Tibial artery (tissue), 4 donors: ENCODE data around the gene TMEM51.

Experiments used
- DNase-seq, 2 donors: peaks; one replicate each; pipeline ENCODE4 v3.0.0-alpha.2; 2019
- H3K27ac ChIP-seq, 2 donors: fragments of 200-600 bp; sonication (generic) in 1 of 2; 1 replicate in 1 of 2; 2 replicates in 1 of 2; pipeline ENCODE4 v1.5.1; 2018 to 2019; ENCODE audit warnings: mild to moderate bottlenecking in 1 of 2
- H3K27me3 ChIP-seq, 2 donors: fragments of 200-600 bp; sonication (generic) in 1 of 2; one replicate each; pipeline versions ENCODE4 v1.5.1 to v1.6.0; 2016 to 2019
- H3K36me3 ChIP-seq, 3 donors: fragments of 200-600 bp; sonication (generic) in 2 of 3; one replicate each; pipeline ENCODE4 v1.5.1; 2016 to 2019; ENCODE audit warnings: mild to moderate bottlenecking in 2 of 3
- H3K4me1 ChIP-seq, 4 donors: fragments of 200-600 bp; sonication (generic) in 2 of 4; 1 replicate in 3 of 4; 2 replicates in 1 of 4; pipeline ENCODE4 v1.5.1; 2016 to 2019
- H3K4me3 ChIP-seq, 2 donors: fragments of 200-600 bp; sonication (generic) in 1 of 2; 1 replicate in 1 of 2; 2 replicates in 1 of 2; pipeline ENCODE4 v1.5.1; 2018 to 2019; ENCODE audit warnings: mild to moderate bottlenecking in 2 of 2
- H3K9me3 ChIP-seq, 3 donors: fragments of 200-600 bp; sonication (generic) in 1 of 3; one replicate each; pipeline ENCODE4 v1.5.1; 2016 to 2019
- intact Hi-C: fragments of 100-400 bp; cut with DNase I; formaldehyde crosslinking; loops from one replicate; pipeline ENCODE4 v1.15.0; 2023; ENCODE audit warnings: low total_unique reads
- TF ChIP-seq, protein P1 (sequence below), 2 experiments: fragments of 200-600 bp in 1 of 2; fragments of 450-650 bp in 1 of 2; IDR thresholded peaks; one replicate each; pipeline ENCODE4 v1.5.1; 2017 to 2019; ENCODE audit warnings: antibody characterized with exemption in 2 of 2, mild to moderate bottlenecking in 1 of 2, moderate library complexity in 1 of 2

The TMEM51 gene

DNA sequence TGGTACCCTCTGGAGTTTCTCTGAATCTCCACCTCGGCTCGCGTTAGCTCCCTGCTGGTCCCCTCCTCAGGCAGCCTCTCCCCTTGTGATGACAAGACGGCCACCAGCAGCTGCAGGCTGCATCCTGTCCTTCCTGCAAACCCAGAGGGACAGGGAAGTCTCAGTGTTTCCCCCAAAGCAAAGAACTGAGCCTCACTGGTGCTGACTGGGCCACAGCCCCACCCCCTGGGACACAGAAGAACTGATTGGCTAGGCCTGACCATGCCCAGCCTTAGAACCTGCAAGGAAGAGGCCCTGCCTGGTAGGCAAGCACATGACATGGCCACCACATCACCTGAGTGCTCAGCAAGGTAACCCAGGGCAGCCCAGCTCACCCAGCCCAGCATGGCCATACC is 34.6 kb downstream of the TMEM51 start:
- intact Hi-C loops = no loop called here
- H3K4me3 ChIP-seq = no peak overlapping the region
- no peak overlapping the region for H3K27ac ChIP-seq
- H3K27me3 ChIP-seq = no peaks in the 10 kb centered on the region
- no peaks in the 10 kb centered on the region for H3K9me3 ChIP-seq
- H3K4me1 ChIP-seq = peaks cover 0 to 15% (median 1%) of the 10 kb centered on the region in 4 donors
- DNase-seq = no peak
- TF ChIP-seq, protein P1, sequence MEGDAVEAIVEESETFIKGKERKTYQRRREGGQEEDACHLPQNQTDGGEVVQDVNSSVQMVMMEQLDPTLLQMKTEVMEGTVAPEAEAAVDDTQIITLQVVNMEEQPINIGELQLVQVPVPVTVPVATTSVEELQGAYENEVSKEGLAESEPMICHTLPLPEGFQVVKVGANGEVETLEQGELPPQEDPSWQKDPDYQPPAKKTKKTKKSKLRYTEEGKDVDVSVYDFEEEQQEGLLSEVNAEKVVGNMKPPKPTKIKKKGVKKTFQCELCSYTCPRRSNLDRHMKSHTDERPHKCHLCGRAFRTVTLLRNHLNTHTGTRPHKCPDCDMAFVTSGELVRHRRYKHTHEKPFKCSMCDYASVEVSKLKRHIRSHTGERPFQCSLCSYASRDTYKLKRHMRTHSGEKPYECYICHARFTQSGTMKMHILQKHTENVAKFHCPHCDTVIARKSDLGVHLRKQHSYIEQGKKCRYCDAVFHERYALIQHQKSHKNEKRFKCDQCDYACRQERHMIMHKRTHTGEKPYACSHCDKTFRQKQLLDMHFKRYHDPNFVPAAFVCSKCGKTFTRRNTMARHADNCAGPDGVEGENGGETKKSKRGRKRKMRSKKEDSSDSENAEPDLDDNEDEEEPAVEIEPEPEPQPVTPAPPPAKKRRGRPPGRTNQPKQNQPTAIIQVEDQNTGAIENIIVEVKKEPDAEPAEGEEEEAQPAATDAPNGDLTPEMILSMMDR (IDR thresholded peaks at IDR 0.05) = no peak
- H3K36me3 ChIP-seq = no peaks in the 10 kb centered on the region

DNA sequence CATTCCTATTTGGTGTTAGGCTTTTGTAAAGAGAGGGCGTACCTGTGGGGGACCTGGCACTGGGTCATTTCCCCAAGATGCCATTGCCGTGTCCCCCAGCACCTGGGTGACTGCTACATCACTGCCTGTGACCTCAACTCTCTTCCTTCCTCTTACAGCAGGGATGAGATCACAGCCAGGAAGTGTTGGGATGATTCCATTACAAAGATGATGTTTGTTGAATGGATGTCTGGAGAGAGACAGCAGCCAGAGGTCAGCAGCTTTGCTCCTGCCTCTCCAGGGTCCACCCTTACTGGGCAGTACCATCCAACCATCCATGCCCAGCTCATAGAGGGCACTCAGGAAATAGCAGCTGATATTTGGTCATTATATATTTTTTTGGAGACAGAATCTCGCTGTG is 35.1 kb downstream of the TMEM51 start:
- no peaks in the 10 kb centered on the region for H3K9me3 ChIP-seq
- intact Hi-C loops = no loop called here
- TF ChIP-seq, protein P1 (IDR thresholded peaks at IDR 0.05) = no peak
- no peak overlapping the region for H3K27ac ChIP-seq
- H3K36me3 ChIP-seq = no peaks in the 10 kb centered on the region
- peaks cover 0 to 15% (median 1%) of the 10 kb centered on the region in 4 donors for H3K4me1 ChIP-seq
- DNase-seq = no peak
- H3K4me3 ChIP-seq = no peak overlapping the region
- no peaks in the 10 kb centered on the region for H3K27me3 ChIP-seq

DNA sequence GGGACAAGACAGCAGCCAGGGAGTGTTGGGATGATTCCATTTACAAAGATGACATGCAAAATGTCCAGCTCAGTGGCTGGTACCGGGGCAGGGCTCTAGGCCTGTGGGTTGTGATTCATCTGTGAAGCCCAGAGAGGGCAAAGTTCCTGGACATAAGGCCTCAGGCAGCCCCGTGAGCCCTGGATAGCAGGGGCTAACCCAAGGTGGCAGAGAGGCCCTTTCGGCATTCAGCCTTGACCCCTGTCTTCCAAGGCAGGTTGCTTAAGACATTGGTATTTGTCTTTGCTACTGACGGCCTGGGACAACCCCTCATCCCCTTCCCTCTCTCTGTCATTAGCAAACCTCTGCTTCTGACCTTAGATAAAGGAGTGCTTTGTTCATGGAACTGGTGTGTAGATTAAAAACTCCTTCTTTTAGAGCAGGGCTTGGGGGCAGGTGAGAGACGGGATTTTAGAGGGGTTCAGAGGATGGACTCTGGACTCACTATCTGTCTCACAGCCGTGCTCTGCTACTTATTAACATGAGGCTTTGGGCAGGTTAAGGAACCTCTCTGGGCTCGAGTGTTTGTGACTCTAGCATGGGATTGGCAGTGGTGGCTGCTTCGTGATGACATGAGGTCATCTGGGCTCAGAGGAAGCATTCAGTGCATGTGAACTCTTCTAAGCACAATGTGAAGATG is 36.3 kb downstream of the TMEM51 start:
- no peaks in the 10 kb centered on the region for H3K27me3 ChIP-seq
- TF ChIP-seq, protein P1 (IDR thresholded peaks at IDR 0.05) = no peak
- intact Hi-C loops = loop anchor here (5.0 kb wide), 1 partner anchor 33 kb away; no protein-coding TSS in a partner anchor
- no peaks in the 10 kb centered on the region for H3K9me3 ChIP-seq
- H3K4me1 ChIP-seq = peaks cover 0 to 15% (median 1%) of the 10 kb centered on the region in 4 donors
- H3K27ac ChIP-seq = no peak overlapping the region
- no peak for DNase-seq
- no peaks in the 10 kb centered on the region for H3K36me3 ChIP-seq
- H3K4me3 ChIP-seq = no peak overlapping the region

DNA sequence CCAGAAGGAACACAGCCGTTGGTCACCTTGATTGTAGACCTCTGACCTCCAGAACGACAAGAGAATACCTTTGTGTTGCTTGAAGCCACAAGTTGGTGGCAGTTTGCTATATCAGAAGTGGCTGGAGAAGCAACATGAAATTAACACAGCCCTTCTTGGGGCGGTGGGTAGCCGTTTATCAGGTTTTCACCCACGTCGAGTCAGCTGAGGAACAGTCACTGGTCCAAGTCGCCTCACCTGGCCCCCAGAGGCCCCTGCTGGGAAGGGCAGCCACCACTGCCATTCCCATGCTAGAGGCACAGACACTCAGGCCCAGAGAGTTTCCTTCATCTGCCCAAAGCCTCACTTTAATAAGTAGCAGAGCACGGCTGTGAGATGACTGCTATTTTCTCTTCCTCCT is 37.7 kb downstream of the TMEM51 start:
- intact Hi-C loops = loop anchor here (5.0 kb wide), 1 partner anchor 34 kb away; no protein-coding TSS in a partner anchor
- Histone ChIP-seq H3K36me3 (no peaks in the 10 kb centered on the region), H3K27me3 (no peaks in the 10 kb centered on the region), H3K27ac (no peak overlapping the region), H3K4me3 (no peak overlapping the region), H3K9me3 (no peaks in the 10 kb centered on the region), H3K4me1 (peaks cover 0 to 27% (median 5%) of the 10 kb centered on the region in 4 donors)
- no peak for DNase-seq
- TF ChIP-seq, protein P1 (IDR thresholded peaks at IDR 0.05) = no peak

DNA sequence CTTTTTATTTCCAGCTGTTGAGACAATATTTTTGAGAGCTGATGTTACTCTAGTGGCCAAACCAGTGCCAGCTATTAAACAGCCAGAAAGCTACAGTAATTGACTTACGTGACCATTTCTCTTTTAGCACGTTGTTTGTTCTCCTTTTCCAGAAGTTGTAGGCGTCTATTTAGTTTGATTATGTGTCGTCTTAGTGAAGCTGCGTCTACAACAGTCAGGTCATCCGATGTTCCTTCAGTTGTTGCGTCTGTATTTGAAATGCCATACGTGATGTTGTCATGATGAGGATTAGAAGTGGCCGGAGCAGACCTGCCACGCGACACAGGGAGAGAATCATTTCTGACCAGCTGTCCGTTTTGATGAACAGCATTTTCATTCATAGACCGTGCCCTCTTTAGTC is 38.2 kb downstream of the TMEM51 start:
- no peak overlapping the region for H3K4me3 ChIP-seq
- H3K36me3 ChIP-seq = no peaks in the 10 kb centered on the region
- no peaks in the 10 kb centered on the region for H3K9me3 ChIP-seq
- H3K4me1 ChIP-seq = peaks cover 0 to 28% (median 5%) of the 10 kb centered on the region in 4 donors
- intact Hi-C loops = loop anchor here (5.0 kb wide), 1 partner anchor 34 kb away; no protein-coding TSS in a partner anchor
- DNase-seq = no peak
- H3K27ac ChIP-seq = no peak overlapping the region
- TF ChIP-seq, protein P1 (IDR thresholded peaks at IDR 0.05) = no peak
- no peaks in the 10 kb centered on the region for H3K27me3 ChIP-seq
